BJ (cell line): ENCODE data around the gene ADGRA1. TPM values are rescaled to one million over a fixed set of nuclear protein-coding genes. Genes with fewer than 3 reads are reported as not detected.
"Not testable (repeated sequence)": the region's sequence is repeated elsewhere in the genome, so short reads cannot be mapped to it uniquely, and the experiment has no call there.

Experiments
- CTCF ChIA-PET: fragments of 350-600 bp; formaldehyde crosslinking; extraction: SDS; loops from one replicate; lab custom pipeline; 2021; ENCODE audit warnings: antibody characterized with exemption, inconsistent platforms; lab: Yijun Ruan, JAX
- POLR2A ChIA-PET: fragments of 300-600 bp; sonication (Branson Sonifier 250); formaldehyde crosslinking; extraction: SDS; loops from one replicate; lab custom pipeline; 2021; ENCODE audit warnings: antibody characterized with exemption; lab: Charles Lee
- DNase-seq: peaks from one replicate; pipeline ENCODE4 v3.0.0-alpha.2; 2011; ENCODE audit warnings: low read depth
- H3K27me3 ChIP-seq: 2 replicates; pipeline ENCODE4 v1.6.0; 2011; ENCODE audit warnings: low read length; ENCODE audit not compliant: control insufficient read depth, insufficient read depth
- H3K36me3 ChIP-seq: 2 replicates; pipeline ENCODE4 v1.5.1; 2011; ENCODE audit warnings: low read length; ENCODE audit not compliant: control insufficient read depth, insufficient read depth
- H3K4me3 ChIP-seq: 2 replicates; pipeline ENCODE4 v1.5.1; 2011; ENCODE audit warnings: low read depth, mild to moderate bottlenecking, control low read depth, low read length
- CTCF ChIP-seq: IDR thresholded peaks from 2 replicates; pipeline ENCODE4 v1.5.1; 2011; ENCODE audit warnings: low read depth, mild to moderate bottlenecking, control low read depth, inconsistent platforms, low read length, moderate library complexity; ENCODE audit not compliant: insufficient read depth
- polyA plus RNA-seq: library from polyadenylated mRNA; depleted of rRNA; stranded (reverse); fragments of >200 nt; gene quantifications from 2 replicates; pipeline ENCODE4 v1.2.3, GENCODE V29; 2011

ADGRA1 gene
- polyA plus RNA-seq, 1 experiment = not detected

- no peaks in the 10 kb centered on the region for H3K36me3 ChIP-seq
- TF ChIP-seq CTCF = no peak
- no peak for DNase-seq
- H3K27me3 ChIP-seq = no peaks in the 10 kb centered on the region
- ChIA-PET POLR2A (no interaction called here), CTCF (interaction anchor here (1.4 kb wide), 1 partner anchor 12 kb away, joined by 3 read pairs; no protein-coding TSS in a partner anchor)
- H3K4me3 ChIP-seq = no peak overlapping the region
Measured at GRCh38 chr10:133109711-133110110, 22.0 kb downstream of the ADGRA1 start.

- no peak for DNase-seq
- Histone ChIP-seq H3K27me3 (no peaks in the 10 kb centered on the region), H3K4me3 (no peak overlapping the region), H3K36me3 (no peaks in the 10 kb centered on the region)
- TF ChIP-seq CTCF = no peak
- POLR2A ChIA-PET = no interaction called here
- CTCF ChIA-PET = interaction anchor here (1.4 kb wide), 1 partner anchor 12 kb away, joined by 3 read pairs; no protein-coding TSS in a partner anchor
Measured at GRCh38 chr10:133110133-133110532, 22.4 kb downstream of the ADGRA1 start.

GRCh38 chr10:133110609-133111275, 23.0 kb downstream of the ADGRA1 start:
- ChIA-PET CTCF (interaction anchor here (1.4 kb wide), 1 partner anchor 11 kb away, joined by 3 read pairs; no protein-coding TSS in a partner anchor), POLR2A (no interaction called here)
- no peaks in the 10 kb centered on the region for H3K27me3 ChIP-seq
- DNase-seq = no peak
- H3K36me3 ChIP-seq = no peaks in the 10 kb centered on the region
- H3K4me3 ChIP-seq = no peak overlapping the region
- TF ChIP-seq CTCF = no peak

GRCh38 chr10:133111640-133112039, 23.9 kb downstream of the ADGRA1 start:
- H3K4me3 ChIP-seq, H3K27me3 ChIP-seq, CTCF ChIA-PET, H3K36me3 ChIP-seq, POLR2A ChIA-PET, DNase-seq: not testable (repeated sequence)

- CTCF ChIA-PET = interaction anchor here (2.6 kb wide), 1 partner anchor 10 kb away, joined by 9 read pairs; no protein-coding TSS in a partner anchor
- POLR2A ChIA-PET = no interaction called here
- no peak for TF ChIP-seq CTCF
Measured at GRCh38 chr10:133113146-133113830, 25.6 kb downstream of the ADGRA1 start.

More at GRCh38 chr10:133113146-133113830, 25.6 kb downstream of the ADGRA1 start:
- H3K27me3 ChIP-seq = no peaks in the 10 kb centered on the region
- DNase-seq = no peak
- H3K36me3 ChIP-seq = no peaks in the 10 kb centered on the region
- no peak overlapping the region for H3K4me3 ChIP-seq
